GM19328 (cell line): ENCODE measurements around the gene TRAPPC1.

Source experiments
- ATAC-seq: cut with Tn5 transposase; IDR thresholded peaks from one replicate; pipeline ENCODE4 v1.9.1; 2021; ENCODE audit warnings: mild to moderate bottlenecking, moderate library complexity; ENCODE audit not compliant: unreplicated experiment

Gene TRAPPC1

DNA sequence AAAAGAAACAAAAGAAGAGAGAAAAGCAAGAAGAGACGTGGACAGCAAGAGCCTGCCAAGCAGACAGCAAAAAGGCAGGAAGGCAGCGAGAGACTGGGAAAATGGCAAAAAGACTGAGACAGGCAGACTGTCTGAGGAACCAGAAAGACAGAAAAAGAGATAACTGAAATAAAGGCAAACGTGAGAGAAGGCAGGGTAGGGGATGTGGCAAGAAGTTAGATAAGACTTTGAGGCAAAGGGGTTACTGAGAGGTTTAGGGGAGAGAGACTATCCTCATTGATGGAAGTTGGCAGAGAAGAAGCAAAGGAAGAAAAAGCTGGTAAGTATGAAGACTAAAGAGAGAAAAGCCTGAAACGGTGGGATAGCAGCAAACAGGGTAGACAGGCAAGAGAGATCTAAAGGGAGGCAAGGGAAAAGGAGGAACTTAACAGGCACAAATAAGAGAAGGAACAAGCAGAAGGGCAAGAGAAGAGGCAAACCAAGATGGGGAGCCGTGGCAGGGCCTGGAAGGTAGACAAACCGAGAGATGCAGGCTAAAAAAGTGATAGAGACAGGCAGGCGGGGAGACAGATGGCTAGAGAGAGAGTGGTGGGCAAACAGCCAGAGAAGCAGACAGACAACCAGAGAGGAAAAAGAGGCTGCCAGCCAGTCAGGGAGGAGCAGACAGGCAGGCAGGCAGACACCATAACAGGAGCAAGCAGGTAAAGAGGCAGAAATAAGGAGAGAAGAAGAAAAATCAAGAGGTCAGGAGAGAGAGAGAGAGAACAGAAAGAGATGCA, 50.3 kb downstream of the TRAPPC1 start:
- no peak for ATAC-seq
